GM23248 (cell line): ENCODE results near the gene TKT.

Experiments used
- EZH2 ChIP-seq: fragments of 200-600 bp; sonication (generic); IDR thresholded peaks from 2 replicates; pipeline ENCODE4 v1.6.1; 2018; ENCODE audit warnings: antibody characterized with exemption, mild to moderate bottlenecking; ENCODE audit not compliant: insufficient read depth, poor library complexity, severe bottlenecking
- EZH2phosphoT487 ChIP-seq: fragments of 200-600 bp; sonication (generic); IDR thresholded peaks from 2 replicates; pipeline ENCODE4 v1.6.1; 2018; ENCODE audit warnings: antibody characterized with exemption, moderate library complexity, mild to moderate bottlenecking, low read depth; ENCODE audit not compliant: insufficient read depth

DNA sequence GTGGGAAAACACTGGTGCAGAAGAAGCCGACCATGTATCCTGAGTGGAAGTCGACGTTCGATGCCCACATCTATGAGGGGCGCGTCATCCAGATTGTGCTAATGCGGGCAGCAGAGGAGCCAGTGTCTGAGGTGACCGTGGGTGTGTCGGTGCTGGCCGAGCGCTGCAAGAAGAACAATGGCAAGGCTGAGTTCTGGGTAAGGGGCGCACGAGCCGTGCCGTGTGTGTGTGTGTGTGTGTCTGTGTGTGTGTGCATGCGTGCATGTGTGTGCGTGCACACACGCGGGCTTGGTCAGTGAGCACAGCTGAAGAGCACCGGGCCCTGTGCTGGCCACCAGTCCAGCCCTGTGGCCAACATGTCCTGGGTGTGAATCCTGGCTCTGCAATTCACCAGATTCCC, 76.2 kb downstream of the TKT start:
- no peak for TF ChIP-seq EZH2
- no peak for TF ChIP-seq EZH2phosphoT487
